OCI-LY3 (cell line): Measurements from ENCODE around the gene DYDC2.

Experiments
- H2AFZ ChIP-seq: fragments of 200-600, 300-600 bp; shearing (Covaris generic); 2 replicates; pipeline ENCODE4 v1.6.0; 2014; ENCODE audit warnings: antibody characterized with exemption, low read depth, low read length
- H3K27ac ChIP-seq: fragments of 200-600, 300-600 bp; sonication (generic); 2 replicates; pipeline ENCODE4 v1.5.1; 2014; ENCODE audit warnings: mild to moderate bottlenecking, low read length, moderate library complexity, mixed read lengths
- H3K27me3 ChIP-seq: fragments of 200-600, 300-600 bp; sonication (generic); 2 replicates; pipeline ENCODE4 v1.6.1; 2014; ENCODE audit warnings: low read depth, low read length, mixed read lengths
- H3K36me3 ChIP-seq: fragments of 200-600, 300-600 bp; sonication (generic); replicated peaks from 2 replicates; pipeline ENCODE3; 2014; ENCODE audit warnings: low read depth, low read length, mixed read lengths
- H3K4me1 ChIP-seq: fragments of 300-600, 200-600 bp; sonication (generic); 2 replicates; pipeline ENCODE4 v1.6.1; 2014; ENCODE audit warnings: low read length, mixed read lengths
- H3K4me2 ChIP-seq: fragments of 200-600, 300-600 bp; sonication (generic); 2 replicates; pipeline ENCODE4 v1.6.1; 2014; ENCODE audit warnings: low read length, mixed read lengths
- H3K4me3 ChIP-seq: fragments of 300-600, 200-600 bp; sonication (generic); 2 replicates; pipeline ENCODE4 v1.5.1; 2014; ENCODE audit warnings: antibody characterized with exemption, mild to moderate bottlenecking, low read length, moderate library complexity
- H3K79me2 ChIP-seq: fragments of 300-600, 200-600 bp; shearing (Covaris generic); 2 replicates; pipeline ENCODE4 v1.6.1; 2014; ENCODE audit warnings: mild to moderate bottlenecking, low read length, mixed read lengths
- H3K9ac ChIP-seq: fragments of 300-600, 200-600 bp; shearing (Covaris generic); 2 replicates; pipeline ENCODE4 v1.6.0; 2014; ENCODE audit warnings: mild to moderate bottlenecking, low read length, moderate library complexity
- H3K9me3 ChIP-seq: fragments of 200-600, 300-600 bp; shearing (Covaris generic); 2 replicates; pipeline ENCODE4 v1.6.1; 2014; ENCODE audit warnings: low read length, mixed read lengths; ENCODE audit not compliant: insufficient read depth
- H4K20me1 ChIP-seq: fragments of 200-600, 300-600 bp; sonication (generic); 2 replicates; pipeline ENCODE4 v1.6.1; 2016; ENCODE audit warnings: low read length, mixed read lengths; ENCODE audit not compliant: insufficient read depth
- EZH2phosphoT487 ChIP-seq: fragments of 200-600 bp; shearing (Covaris generic); IDR thresholded peaks from 2 replicates; pipeline ENCODE4 v1.6.1; 2018; ENCODE audit warnings: antibody characterized with exemption, mixed run types, low read depth
- TF ChIP-seq, protein P1 (sequence below): fragments of 200-600, 300-600 bp; sonication (generic); IDR thresholded peaks from 2 replicates; pipeline ENCODE4 v1.5.1; 2014; ENCODE audit warnings: antibody characterized with exemption, low read length, low read depth

Gene DYDC2

DNA sequence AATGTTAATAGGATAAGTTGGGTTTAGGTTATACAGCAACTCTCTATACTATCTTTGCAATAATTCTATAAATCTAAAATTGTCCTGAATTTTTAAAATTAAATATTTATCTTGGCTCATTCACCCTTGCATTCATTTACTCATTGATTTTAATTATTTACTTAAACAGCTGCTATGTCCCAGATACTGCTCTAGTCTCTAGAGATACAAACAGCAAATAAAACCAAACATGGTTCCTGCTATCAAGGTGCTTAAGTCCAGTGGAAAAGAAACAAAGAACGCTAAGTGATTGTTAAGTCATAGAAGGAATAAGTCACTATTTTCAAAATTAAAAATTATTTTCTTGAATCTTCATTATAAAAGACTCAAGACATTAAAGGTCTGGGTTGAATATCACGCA, 37.3 kb upstream of the DYDC2 start:
- Histone ChIP-seq H3K27me3 (peaks cover 2% of the 10 kb centered on the region), H3K79me2 (no peaks in the 10 kb centered on the region), H3K4me1 (no peaks in the 10 kb centered on the region), H3K36me3 (no peaks in the 10 kb centered on the region), H3K4me3 (no peak overlapping the region), H3K27ac (no peak overlapping the region), H2AFZ (no peak overlapping the region), H3K9ac (no peak overlapping the region), H3K4me2 (no peak overlapping the region), H3K9me3 (no peaks in the 10 kb centered on the region), H4K20me1 (no peaks in the 10 kb centered on the region)
- TF ChIP-seq EZH2phosphoT487, result no peak
- TF ChIP-seq, protein P1, sequence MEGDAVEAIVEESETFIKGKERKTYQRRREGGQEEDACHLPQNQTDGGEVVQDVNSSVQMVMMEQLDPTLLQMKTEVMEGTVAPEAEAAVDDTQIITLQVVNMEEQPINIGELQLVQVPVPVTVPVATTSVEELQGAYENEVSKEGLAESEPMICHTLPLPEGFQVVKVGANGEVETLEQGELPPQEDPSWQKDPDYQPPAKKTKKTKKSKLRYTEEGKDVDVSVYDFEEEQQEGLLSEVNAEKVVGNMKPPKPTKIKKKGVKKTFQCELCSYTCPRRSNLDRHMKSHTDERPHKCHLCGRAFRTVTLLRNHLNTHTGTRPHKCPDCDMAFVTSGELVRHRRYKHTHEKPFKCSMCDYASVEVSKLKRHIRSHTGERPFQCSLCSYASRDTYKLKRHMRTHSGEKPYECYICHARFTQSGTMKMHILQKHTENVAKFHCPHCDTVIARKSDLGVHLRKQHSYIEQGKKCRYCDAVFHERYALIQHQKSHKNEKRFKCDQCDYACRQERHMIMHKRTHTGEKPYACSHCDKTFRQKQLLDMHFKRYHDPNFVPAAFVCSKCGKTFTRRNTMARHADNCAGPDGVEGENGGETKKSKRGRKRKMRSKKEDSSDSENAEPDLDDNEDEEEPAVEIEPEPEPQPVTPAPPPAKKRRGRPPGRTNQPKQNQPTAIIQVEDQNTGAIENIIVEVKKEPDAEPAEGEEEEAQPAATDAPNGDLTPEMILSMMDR, result no peak

DNA sequence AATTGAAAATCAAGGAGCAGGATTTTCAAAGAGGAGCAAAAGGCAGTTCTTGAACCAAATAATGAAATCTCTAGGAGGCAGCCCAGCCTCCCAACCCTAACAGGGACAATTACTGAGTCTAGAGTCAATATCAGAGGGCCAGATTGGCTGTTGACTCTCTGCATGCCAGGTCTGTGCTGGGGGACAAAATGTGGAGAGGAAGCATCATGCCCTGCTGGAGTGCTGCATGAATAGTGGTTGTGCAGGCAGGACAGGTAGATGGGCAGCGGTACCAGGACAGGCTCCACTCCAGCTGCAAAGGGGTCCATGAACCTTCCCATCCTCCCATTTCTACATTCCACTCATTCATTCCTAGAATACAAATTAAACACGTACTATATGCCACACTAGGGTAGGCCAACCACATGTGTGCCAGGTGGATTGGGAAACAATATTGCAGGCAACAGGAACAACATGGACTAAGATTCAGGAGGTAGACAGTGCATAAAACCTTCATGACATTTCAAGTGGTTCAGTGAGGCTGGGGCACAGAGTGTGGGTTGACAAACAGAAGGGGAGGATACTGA, 36.8 kb upstream of the DYDC2 start:
- no peak overlapping the region for H3K27ac ChIP-seq
- no peaks in the 10 kb centered on the region for H3K9me3 ChIP-seq
- no peak overlapping the region for H3K9ac ChIP-seq

DNA sequence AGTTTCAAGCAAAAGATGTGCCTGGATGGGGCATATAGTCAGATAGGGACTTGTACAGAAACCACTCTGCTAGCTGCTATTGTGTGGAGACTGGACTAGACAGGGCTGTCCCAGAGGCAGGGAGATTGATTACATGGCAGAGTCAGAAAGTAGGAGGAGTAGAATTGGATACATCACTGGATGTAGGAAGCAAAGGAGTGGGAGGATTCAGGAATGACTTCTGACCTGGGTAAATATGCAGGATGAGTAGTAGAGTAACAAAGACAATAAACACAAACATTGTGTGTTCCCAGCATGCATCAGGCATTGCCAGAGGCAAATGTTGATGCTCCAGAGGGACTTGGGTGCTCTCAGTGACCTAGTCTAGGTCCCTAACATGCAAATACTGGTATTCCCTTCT, 36.2 kb upstream of the DYDC2 start:
- H3K4me1 ChIP-seq, result no peaks in the 10 kb centered on the region
- no peaks in the 10 kb centered on the region for H3K36me3 ChIP-seq
- no peak overlapping the region for H3K4me2 ChIP-seq
- no peak overlapping the region for H3K27ac ChIP-seq
- H4K20me1 ChIP-seq, result no peaks in the 10 kb centered on the region
- H2AFZ ChIP-seq, result no peak overlapping the region
- no peak overlapping the region for H3K9ac ChIP-seq
- no peaks in the 10 kb centered on the region for H3K9me3 ChIP-seq
- H3K4me3 ChIP-seq, result no peak overlapping the region
- H3K27me3 ChIP-seq, result peaks cover 12% of the 10 kb centered on the region
- no peaks in the 10 kb centered on the region for H3K79me2 ChIP-seq
- TF ChIP-seq, protein P1, result no peak
- no peak for TF ChIP-seq EZH2phosphoT487

More for the DNA sequence above, 36.8 kb upstream of the DYDC2 start:
- TF ChIP-seq, protein P1, result no peak
- TF ChIP-seq EZH2phosphoT487, result no peak
- no peak overlapping the region for H3K4me2 ChIP-seq
- peaks cover 6% of the 10 kb centered on the region for H3K27me3 ChIP-seq
- no peaks in the 10 kb centered on the region for H3K36me3 ChIP-seq
- H3K4me1 ChIP-seq, result no peaks in the 10 kb centered on the region
- no peaks in the 10 kb centered on the region for H3K79me2 ChIP-seq
- no peaks in the 10 kb centered on the region for H4K20me1 ChIP-seq
- no peak overlapping the region for H2AFZ ChIP-seq
- H3K4me3 ChIP-seq, result no peak overlapping the region

DNA sequence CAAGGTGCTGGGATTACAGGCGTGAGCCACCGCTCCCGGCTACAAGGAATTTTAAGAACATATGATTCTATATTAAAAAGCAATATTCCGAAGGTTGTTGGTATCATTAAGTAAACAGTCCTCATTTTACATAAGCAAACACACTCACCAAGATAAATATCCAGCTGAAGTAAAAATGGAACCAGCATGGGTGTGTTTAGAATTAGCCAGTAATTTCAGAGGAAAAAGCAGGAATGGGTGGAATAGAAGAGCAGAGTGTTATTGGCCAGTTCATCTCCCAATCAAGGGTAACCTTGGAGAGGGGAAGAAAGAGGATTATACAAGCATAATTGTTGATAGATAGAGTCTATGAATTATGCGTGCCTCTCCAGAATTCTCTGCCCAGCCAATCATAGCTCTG, 35.4 kb upstream of the DYDC2 start:
- Histone ChIP-seq H3K4me3 (no peak overlapping the region), H3K27me3 (peaks cover 14% of the 10 kb centered on the region), H3K79me2 (no peaks in the 10 kb centered on the region), H4K20me1 (no peaks in the 10 kb centered on the region), H3K9ac (no peak overlapping the region), H3K27ac (no peak overlapping the region), H2AFZ (no peak overlapping the region), H3K4me2 (no peak overlapping the region), H3K36me3 (no peaks in the 10 kb centered on the region), H3K4me1 (no peaks in the 10 kb centered on the region), H3K9me3 (no peaks in the 10 kb centered on the region)
- TF ChIP-seq EZH2phosphoT487, result no peak
- TF ChIP-seq, protein P1, result no peak
